Measurements from ENCODE around the gene HSD11B1L. TPM values are rescaled to one million over a fixed set of nuclear protein-coding genes. Genes with fewer than 3 reads are reported as not detected.
A peak's percentile ranks its signal among the peaks of the same experiment; 100 is the strongest.

HSD11B1L gene
- total RNA-seq, 1 donor from 2014 or later: 7.1 TPM

DNA sequence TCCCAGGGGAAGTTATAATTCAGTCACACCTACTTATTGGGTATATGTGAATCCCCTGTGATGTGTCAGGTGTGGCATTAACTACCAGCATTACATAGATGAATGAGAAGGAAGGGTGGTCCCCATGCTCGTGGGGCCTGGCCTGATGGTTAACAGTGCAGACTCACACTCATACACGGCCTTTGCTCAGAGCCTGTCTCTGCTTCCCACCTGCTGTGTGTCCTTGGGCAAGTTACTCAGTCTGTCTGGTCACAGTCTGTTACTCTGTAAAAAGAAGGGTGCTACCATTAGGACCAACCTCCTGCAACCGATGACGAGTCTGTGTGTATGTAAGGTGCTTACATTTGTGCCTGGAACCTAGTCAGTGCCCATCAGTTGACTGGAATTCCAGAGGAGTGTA is 34.1 kb upstream of the HSD11B1L start:
- Histone ChIP-seq H3K36me3 (ENCODE audit: control insufficient read depth, insufficient read depth, low read length) (peaks cover 34% of the 10 kb centered on the region), H3K4me3 (ENCODE audit: low read depth, low read length) (no peak overlapping the region), H3K27me3 (ENCODE audit: control insufficient read depth, insufficient read depth, low read length) (no peaks in the 10 kb centered on the region)
- TF ChIP-seq, protein P1, sequence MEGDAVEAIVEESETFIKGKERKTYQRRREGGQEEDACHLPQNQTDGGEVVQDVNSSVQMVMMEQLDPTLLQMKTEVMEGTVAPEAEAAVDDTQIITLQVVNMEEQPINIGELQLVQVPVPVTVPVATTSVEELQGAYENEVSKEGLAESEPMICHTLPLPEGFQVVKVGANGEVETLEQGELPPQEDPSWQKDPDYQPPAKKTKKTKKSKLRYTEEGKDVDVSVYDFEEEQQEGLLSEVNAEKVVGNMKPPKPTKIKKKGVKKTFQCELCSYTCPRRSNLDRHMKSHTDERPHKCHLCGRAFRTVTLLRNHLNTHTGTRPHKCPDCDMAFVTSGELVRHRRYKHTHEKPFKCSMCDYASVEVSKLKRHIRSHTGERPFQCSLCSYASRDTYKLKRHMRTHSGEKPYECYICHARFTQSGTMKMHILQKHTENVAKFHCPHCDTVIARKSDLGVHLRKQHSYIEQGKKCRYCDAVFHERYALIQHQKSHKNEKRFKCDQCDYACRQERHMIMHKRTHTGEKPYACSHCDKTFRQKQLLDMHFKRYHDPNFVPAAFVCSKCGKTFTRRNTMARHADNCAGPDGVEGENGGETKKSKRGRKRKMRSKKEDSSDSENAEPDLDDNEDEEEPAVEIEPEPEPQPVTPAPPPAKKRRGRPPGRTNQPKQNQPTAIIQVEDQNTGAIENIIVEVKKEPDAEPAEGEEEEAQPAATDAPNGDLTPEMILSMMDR (IDR thresholded peaks at IDR 0.05; ENCODE audit: insufficient read depth, low read length, severe bottlenecking): no peak
- FAIRE-seq: peak; percentile 23
- DNase-seq (ENCODE audit: low read depth): no peak

DNA sequence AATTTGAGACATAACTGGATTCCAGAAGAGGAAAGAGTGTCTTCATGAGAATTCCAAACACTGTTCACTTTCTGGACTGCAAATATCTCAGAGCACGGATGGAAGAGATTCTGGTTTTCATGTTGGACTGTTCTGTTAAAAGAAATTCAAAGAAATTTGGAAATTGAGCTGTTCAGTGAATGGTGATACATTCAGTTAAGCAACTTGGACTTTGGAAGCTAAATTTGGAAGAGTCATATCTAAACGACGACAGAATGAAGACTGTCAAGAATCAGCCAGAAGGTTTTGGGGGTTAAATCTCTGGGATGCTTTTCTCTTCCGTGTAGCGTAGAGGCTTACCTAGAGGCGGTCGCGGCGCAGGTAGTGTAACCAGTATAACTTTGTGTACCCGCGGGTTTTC is 32.4 kb upstream of the HSD11B1L start:
- FAIRE-seq: no peak
- TF ChIP-seq, protein P1 (IDR thresholded peaks at IDR 0.05; ENCODE audit: insufficient read depth, low read length, severe bottlenecking): no peak

DNA sequence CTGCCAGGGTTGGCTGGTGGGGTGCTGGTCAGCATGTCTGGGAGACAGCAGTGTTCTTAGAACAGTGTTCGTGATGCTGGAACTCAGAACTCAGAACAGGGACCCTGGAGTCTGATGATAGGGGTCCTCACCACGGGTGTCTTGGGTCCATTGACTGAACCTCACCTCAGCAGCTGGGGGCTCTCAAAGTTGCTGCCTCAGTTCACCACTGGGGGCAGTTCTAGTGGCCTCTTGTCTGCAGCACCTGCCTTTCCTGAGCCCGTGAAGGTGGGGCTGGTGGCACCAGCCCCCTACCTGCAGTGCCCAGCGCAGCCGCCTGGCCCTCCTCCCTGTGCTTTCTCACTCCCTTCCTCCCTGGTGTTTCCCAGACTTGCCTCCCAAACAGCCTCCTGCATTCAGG is 29.5 kb upstream of the HSD11B1L start:
- H3K36me3 ChIP-seq (ENCODE audit: control insufficient read depth, insufficient read depth, low read length): peaks cover 41% of the 10 kb centered on the region
- no peak overlapping the region for H3K4me3 ChIP-seq (ENCODE audit: low read depth, low read length)
- no peaks in the 10 kb centered on the region for H3K27me3 ChIP-seq (ENCODE audit: control insufficient read depth, insufficient read depth, low read length)
- DNase-seq (ENCODE audit: low read depth) (no peak), FAIRE-seq (no peak)
- TF ChIP-seq, protein P1 (IDR thresholded peaks at IDR 0.05; ENCODE audit: insufficient read depth, low read length, severe bottlenecking): no peak

More for the DNA sequence above, 32.4 kb upstream of the HSD11B1L start:
- Histone ChIP-seq H3K27me3 (ENCODE audit: control insufficient read depth, insufficient read depth, low read length) (no peaks in the 10 kb centered on the region), H3K4me3 (ENCODE audit: low read depth, low read length) (no peak overlapping the region), H3K36me3 (ENCODE audit: control insufficient read depth, insufficient read depth, low read length) (peaks cover 39% of the 10 kb centered on the region)
- no peak for DNase-seq (ENCODE audit: low read depth)

DNA sequence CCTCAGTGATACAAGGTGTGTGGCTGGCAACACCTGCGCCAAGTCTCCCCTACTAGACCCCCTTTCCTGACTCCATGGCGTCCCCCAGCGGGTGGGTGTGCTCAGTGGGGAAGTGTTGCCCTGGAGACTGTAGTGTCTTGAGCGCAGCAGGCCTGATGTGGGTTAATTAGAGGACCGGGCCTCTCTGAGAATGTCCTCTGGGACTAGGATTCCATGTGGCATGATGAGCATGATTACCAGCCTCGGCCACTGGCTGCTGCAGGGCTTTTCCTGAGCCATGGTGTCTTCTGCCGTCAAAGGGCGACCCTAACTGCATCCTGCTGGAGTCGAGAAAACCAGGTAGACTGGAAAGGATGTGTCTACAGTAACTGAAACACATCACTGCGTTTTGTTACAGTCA is 28.6 kb upstream of the HSD11B1L start:
- Histone ChIP-seq H3K4me3 (ENCODE audit: low read depth, low read length) (no peak overlapping the region), H3K36me3 (ENCODE audit: control insufficient read depth, insufficient read depth, low read length) (peaks cover 37% of the 10 kb centered on the region), H3K27me3 (ENCODE audit: control insufficient read depth, insufficient read depth, low read length) (no peaks in the 10 kb centered on the region)
- TF ChIP-seq, protein P1 (IDR thresholded peaks at IDR 0.05; ENCODE audit: insufficient read depth, low read length, severe bottlenecking): no peak
- FAIRE-seq: no peak
- DNase-seq (ENCODE audit: low read depth): no peak

DNA sequence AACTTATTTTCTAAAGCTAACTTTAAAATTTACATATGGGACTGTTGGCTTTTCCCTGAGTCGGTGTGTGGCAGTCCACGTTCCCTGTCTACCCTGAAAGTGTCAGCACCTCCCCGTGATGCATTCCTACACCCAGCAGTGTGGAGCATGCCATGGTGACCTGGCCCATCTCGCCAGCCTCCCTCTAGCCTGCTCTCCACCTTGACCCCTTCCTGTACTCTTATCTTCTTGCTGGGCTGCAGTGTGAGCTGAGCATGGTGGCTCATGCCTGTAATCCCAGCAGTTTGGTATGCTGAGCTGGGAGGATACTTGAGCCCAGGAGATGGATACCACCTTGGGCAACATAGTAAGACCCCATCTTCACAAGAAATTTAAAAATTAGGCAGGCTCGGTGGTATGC is 25.9 kb upstream of the HSD11B1L start:
- no peak for FAIRE-seq
- no peak for DNase-seq (ENCODE audit: low read depth)
- TF ChIP-seq, protein P1 (IDR thresholded peaks at IDR 0.05; ENCODE audit: insufficient read depth, low read length, severe bottlenecking): no peak
- Histone ChIP-seq H3K27me3 (ENCODE audit: control insufficient read depth, insufficient read depth, low read length) (no peaks in the 10 kb centered on the region), H3K4me3 (ENCODE audit: low read depth, low read length) (no peak overlapping the region), H3K36me3 (ENCODE audit: control insufficient read depth, insufficient read depth, low read length) (peaks cover 37% of the 10 kb centered on the region)

DNA sequence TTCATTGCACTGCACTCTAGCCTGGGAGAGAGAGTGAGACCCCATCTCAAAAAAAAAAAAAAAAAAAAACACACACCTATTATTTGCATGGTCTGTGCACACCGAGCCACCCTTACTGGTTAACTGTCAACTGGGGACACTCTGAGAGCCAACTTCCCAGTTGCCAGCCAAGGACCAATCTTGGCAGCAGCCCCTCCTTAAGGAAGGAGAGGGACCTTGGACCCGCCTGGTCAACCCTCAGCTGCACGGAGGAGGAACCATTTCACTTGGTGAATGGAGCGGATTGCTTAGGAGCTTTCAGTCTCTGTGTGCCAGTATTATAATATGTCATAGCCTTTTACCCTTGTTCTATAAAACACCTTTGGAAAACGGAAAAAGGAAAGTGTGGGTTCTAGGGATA is 25.4 kb upstream of the HSD11B1L start:
- Histone ChIP-seq H3K27me3 (ENCODE audit: control insufficient read depth, insufficient read depth, low read length) (no peaks in the 10 kb centered on the region), H3K4me3 (ENCODE audit: low read depth, low read length) (no peak overlapping the region), H3K36me3 (ENCODE audit: control insufficient read depth, insufficient read depth, low read length) (peaks cover 37% of the 10 kb centered on the region)
- FAIRE-seq (no peak), DNase-seq (ENCODE audit: low read depth) (no peak)
- TF ChIP-seq, protein P1 (IDR thresholded peaks at IDR 0.05; ENCODE audit: insufficient read depth, low read length, severe bottlenecking): no peak

All from bronchial epithelial cell (primary cell).